AG09319 (cell line): Measurements from ENCODE around the gene SRSF2.
A peak's percentile ranks its signal among the peaks of the same experiment; 100 is the strongest.

ENCODE experiments used
- DNase-seq: peaks from one replicate; pipeline ENCODE4 v3.0.0-alpha.2; 2010; ENCODE audit warnings: low read depth; ENCODE audit errors: extremely low read depth
- CTCF ChIP-seq: IDR thresholded peaks from 2 replicates; pipeline ENCODE4 v1.5.1; 2011; ENCODE audit warnings: low read depth, mild to moderate bottlenecking, inconsistent platforms, low read length, moderate library complexity

SRSF2 gene

GRCh38 chr17:76737082-76737675 lies at the start of gene SRSF2:
Gene SRSF2 (minus strand): TSS chr17:76737331. CDS start chr17:76737160, 171 bp downstream.
- TF ChIP-seq CTCF: no peak
- DNase-seq: peak; percentile 97

GRCh38 chr17:76784926-76785325 lies 47.8 kb upstream of the SRSF2 start:
- DNase-seq: no peak
- no peak for TF ChIP-seq CTCF

GRCh38 chr17:76783146-76783545 lies 46.0 kb upstream of the SRSF2 start:
- DNase-seq: no peak
- TF ChIP-seq CTCF: no peak

- no peak for DNase-seq
- TF ChIP-seq CTCF: no peak
Measured at GRCh38 chr17:76781056-76781982, 44.2 kb upstream of the SRSF2 start.

GRCh38 chr17:76775021-76775600 lies 38.0 kb upstream of the SRSF2 start:
- no peak for TF ChIP-seq CTCF
- no peak for DNase-seq

GRCh38 chr17:76772842-76773525 lies 35.9 kb upstream of the SRSF2 start:
- no peak; the same call in 1 of the 2 replicates for TF ChIP-seq CTCF
- peak; percentile 74 for DNase-seq
